Endothelial cell of umbilical vein (primary cell): ENCODE data around the gene CNOT11. TPM values are rescaled to one million over a fixed set of nuclear protein-coding genes. Genes with fewer than 3 reads are reported as not detected.

Experiments
- BruUV-seq: library from RNA; stranded (reverse); fragments of 400-500 nt; replicated peaks from 2 replicates; lab custom pipeline; 2021; lab: Mats Ljungman, UMichigan
- CTCF ChIA-PET: fragments of 300-600, 350-600 bp; sonication (Branson Sonifier 250); formaldehyde crosslinking; loops from one replicate; lab custom pipeline; 2021; ENCODE audit warnings: antibody characterized with exemption, inconsistent platforms; lab: Charles Lee
- POLR2A ChIA-PET: fragments of 300-600, 350-600 bp; sonication (Branson Sonifier 250); formaldehyde crosslinking; loops from one replicate; lab custom pipeline; 2021; ENCODE audit warnings: antibody characterized with exemption, inconsistent platforms; lab: Charles Lee
- DNase-seq: peaks from one replicate; pipeline ENCODE4 v3.0.0-alpha.2; 2011; ENCODE audit warnings: low read depth, low spot score
- FAIRE-seq: peaks from 2 replicates; lab custom pipeline; 2011; peaks lifted over from hg19 to GRCh38; lab: Jason Lieb, UNC
- H2AFZ ChIP-seq: 2 replicates; pipeline ENCODE4 v1.6.0; 2012; ENCODE audit warnings: low read depth, low read length, control low read depth, inconsistent platforms
- H3K27ac ChIP-seq: 2 replicates; pipeline ENCODE4 v1.5.1; 2011; ENCODE audit warnings: low read depth, mild to moderate bottlenecking, control low read depth, low read length, moderate library complexity; ENCODE audit not compliant: insufficient read depth
- H3K27me3 ChIP-seq, 2 experiments: 2 replicates each; pipeline versions ENCODE4 v1.6.0 to v1.6.1; 2011; ENCODE audit warnings: low read length in 2 of 2, mixed read lengths in 1 of 2; ENCODE audit not compliant: control insufficient read depth in 2 of 2, insufficient read depth in 2 of 2
- H3K36me3 ChIP-seq, 2 experiments: 2 replicates in 1 of 2; 3 replicates in 1 of 2; pipeline ENCODE4 v1.5.1; 2011; ENCODE audit warnings: low read length in 2 of 2, mild to moderate bottlenecking in 1 of 2, moderate library complexity in 1 of 2; ENCODE audit not compliant: control insufficient read depth in 2 of 2, insufficient read depth in 2 of 2; ENCODE audit errors: extremely low read depth in 1 of 2
- H3K4me1 ChIP-seq: 3 replicates; pipeline ENCODE4 v1.5.1; 2011; ENCODE audit warnings: mild to moderate bottlenecking, low read length; ENCODE audit not compliant: control insufficient read depth, insufficient read depth; ENCODE audit errors: extremely low read depth
- H3K4me2 ChIP-seq: 2 replicates; pipeline ENCODE4 v1.6.1; 2011; ENCODE audit warnings: low read length, control low read depth, mixed read lengths; ENCODE audit not compliant: insufficient read depth
- H3K4me3 ChIP-seq, 3 experiments: fragments of 200-600 bp in 1 of 3; sonication (generic), shearing (Covaris generic) in 1 of 3; replicated peaks in 1 of 3; 2 replicates each; pipeline ENCODE4 v1.5.1; 2011 to 2016; ENCODE audit warnings: control low read depth in 3 of 3, low read length in 3 of 3, mild to moderate bottlenecking in 2 of 3, inconsistent platforms in 1 of 3, low read depth in 1 of 3, moderate library complexity in 1 of 3; ENCODE audit not compliant: insufficient read depth in 1 of 3
- H3K79me2 ChIP-seq: 2 replicates; pipeline ENCODE4 v1.6.0; 2012; ENCODE audit warnings: low read length, inconsistent platforms; ENCODE audit not compliant: control insufficient read depth, insufficient read depth
- H3K9ac ChIP-seq: replicated peaks from 2 replicates; pipeline ENCODE3; 2011; ENCODE audit warnings: low read length, control low read depth; ENCODE audit not compliant: insufficient read depth; ENCODE audit errors: extremely low read depth
- H3K9me1 ChIP-seq: replicated peaks from 3 replicates; pipeline ENCODE4 v1.6.0; 2011; ENCODE audit warnings: mild to moderate bottlenecking, low read length; ENCODE audit not compliant: control insufficient read depth, insufficient read depth; ENCODE audit errors: extremely low read depth
- H3K9me3 ChIP-seq: replicated peaks from 2 replicates; pipeline ENCODE4 v1.5.1; 2012; ENCODE audit warnings: low read length, inconsistent platforms; ENCODE audit not compliant: control insufficient read depth, insufficient read depth
- H4K20me1 ChIP-seq: replicated peaks from 2 replicates; pipeline ENCODE3; 2011; ENCODE audit warnings: mild to moderate bottlenecking, low read length; ENCODE audit not compliant: control insufficient read depth, insufficient read depth; ENCODE audit errors: extremely low read depth
- EZH2 ChIP-seq: IDR thresholded peaks from 2 replicates; pipeline ENCODE4 v1.6.1; 2012; ENCODE audit warnings: borderline replicate concordance, low read depth, mild to moderate bottlenecking, moderate library complexity, low read length, inconsistent platforms; ENCODE audit not compliant: severe bottlenecking
- FOS ChIP-seq: IDR thresholded peaks from 2 replicates; pipeline ENCODE4 v1.6.1; 2011; ENCODE audit warnings: mild to moderate bottlenecking, low read length, moderate library complexity, borderline replicate concordance; ENCODE audit not compliant: insufficient read depth
- GATA2 ChIP-seq: IDR thresholded peaks from 2 replicates; pipeline ENCODE4 v1.7.0; 2011; ENCODE audit warnings: low read depth, mild to moderate bottlenecking, moderate library complexity, mixed read lengths, low read length; ENCODE audit not compliant: insufficient read length, insufficient read depth
- JUN ChIP-seq: IDR thresholded peaks from 2 replicates; pipeline ENCODE4 v1.6.1; 2011; ENCODE audit warnings: borderline replicate concordance, low read depth; ENCODE audit not compliant: insufficient read length, insufficient read depth
- MYC ChIP-seq: IDR thresholded peaks from one replicate; pipeline ENCODE4 v1.6.1; 2011; ENCODE audit warnings: mild to moderate bottlenecking, low read depth, low read length
- POLR2A ChIP-seq: IDR thresholded peaks from 2 replicates; pipeline ENCODE4 v1.6.1; 2012; ENCODE audit warnings: low read depth, mild to moderate bottlenecking, control low read depth, low read length
- POLR2AphosphoS5 ChIP-seq: IDR thresholded peaks from 2 replicates; pipeline ENCODE4 v1.6.1; 2012; ENCODE audit warnings: low read depth, mild to moderate bottlenecking, control low read depth, low read length, moderate library complexity; ENCODE audit not compliant: insufficient read depth
- dilution Hi-C: fragments of 300-500 bp; cut with MboI; formaldehyde crosslinking; loops from one replicate; pipeline ENCODE4 v1.15.0; 2019; ENCODE audit warnings: low sequenced_read_pairs; ENCODE audit not compliant: extremely low pct_ligation_motif_present
- intact Hi-C: fragments of 100-400 bp; cut with micrococcal nuclease; formaldehyde crosslinking; loops from one replicate; pipeline ENCODE4 v1.10.0; 2022
- polyA plus RNA-seq, 4 experiments: library from polyadenylated mRNA; depleted of rRNA in 3 of 4; stranded (reverse) in 3 of 4; unstranded in 1 of 4; fragments of >200 nt; gene quantifications; 2 replicates each; pipeline versions ENCODE4 v1.2.1 to v1.2.3, GENCODE V29; 2011 to 2012; ENCODE audit warnings: missing spikeins in 1 of 4
- total RNA-seq: library from RNA; stranded (reverse); gene quantifications from 2 replicates; pipeline ENCODE4 v1.2.3, GENCODE V29; 2021
- TF ChIP-seq, protein P1 (sequence below): IDR thresholded peaks from 2 replicates; pipeline ENCODE4 v1.6.1; 2011; ENCODE audit not compliant: insufficient read depth, insufficient read length
- TF ChIP-seq, protein P2 (sequence below), 2 donors: IDR thresholded peaks; 1 replicate in 1 of 2; 2 replicates in 1 of 2; pipeline ENCODE4 v1.5.1; 2011; ENCODE audit warnings: low read length in 2 of 2, mild to moderate bottlenecking in 2 of 2, moderate library complexity in 2 of 2, control low read depth in 1 of 2, inconsistent platforms in 1 of 2, low read depth in 1 of 2; ENCODE audit not compliant: insufficient read depth in 1 of 2; ENCODE audit errors: extremely low read depth in 1 of 2

The CNOT11 gene
- total and polyA plus RNA-seq, 2 donors (not counting 3 experiments of a cell fraction or from before 2014, with no cell fraction given) = 40.5 to 44.3 TPM

DNA sequence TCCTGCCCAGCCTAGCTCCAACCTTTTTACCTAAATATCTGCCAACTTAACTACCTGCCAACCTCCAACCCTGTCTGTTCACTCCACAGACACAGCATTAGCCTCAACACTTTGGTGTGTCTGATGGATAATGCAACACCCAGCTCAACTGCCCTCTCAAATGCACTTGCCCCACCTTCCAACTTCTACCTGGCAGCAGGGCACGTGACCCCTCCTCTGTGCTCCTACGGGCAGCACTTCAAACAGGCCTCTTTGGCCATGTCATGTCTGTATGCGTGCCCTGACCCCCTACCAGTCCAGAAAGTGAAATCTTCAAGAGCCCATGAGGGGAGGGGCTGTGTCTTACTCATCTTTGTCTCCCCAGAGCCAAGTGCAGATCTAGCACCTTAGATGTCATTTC, 30.3 kb downstream of the CNOT11 start:
- POLR2A ChIA-PET = no interaction called here
- no peaks in the 10 kb centered on the region for H3K9me1 ChIP-seq
- no peak for FAIRE-seq
- no peak overlapping the region for H3K4me3 ChIP-seq
- no peaks in the 10 kb centered on the region for H4K20me1 ChIP-seq
- H3K9ac ChIP-seq = no peak overlapping the region
- peaks cover 24 to 34% of the 10 kb centered on the region in 2 experiments for H3K36me3 ChIP-seq
- H3K79me2 ChIP-seq = peaks cover 30% of the 10 kb centered on the region
- CTCF ChIA-PET = interaction anchor here (0.6 to 1.2 kb wide), 2 partner anchors 13 to 59 kb away, joined by 3 read pairs; no protein-coding TSS in a partner anchor
- no TSS peak for BruUV-seq
- no peak overlapping the region for H3K27ac ChIP-seq
- dilution Hi-C loops = no loop called here
- no peak overlapping the region for H3K4me2 ChIP-seq
- DNase-seq = no peak
- H3K9me3 ChIP-seq = no peaks in the 10 kb centered on the region
- H3K4me1 ChIP-seq = peaks cover 3% of the 10 kb centered on the region
- TF ChIP-seq EZH2 (no peak), MYC (no peak), JUN (no peak), GATA2 (no peak), POLR2A (no peak), FOS (no peak), POLR2AphosphoS5 (no peak)
- TF ChIP-seq, protein P1, sequence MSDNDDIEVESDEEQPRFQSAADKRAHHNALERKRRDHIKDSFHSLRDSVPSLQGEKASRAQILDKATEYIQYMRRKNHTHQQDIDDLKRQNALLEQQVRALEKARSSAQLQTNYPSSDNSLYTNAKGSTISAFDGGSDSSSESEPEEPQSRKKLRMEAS = no peak
- no peaks in the 10 kb centered on the region for H3K27me3 ChIP-seq
- intact Hi-C loops = no loop called here
- H2AFZ ChIP-seq = no peak overlapping the region

DNA sequence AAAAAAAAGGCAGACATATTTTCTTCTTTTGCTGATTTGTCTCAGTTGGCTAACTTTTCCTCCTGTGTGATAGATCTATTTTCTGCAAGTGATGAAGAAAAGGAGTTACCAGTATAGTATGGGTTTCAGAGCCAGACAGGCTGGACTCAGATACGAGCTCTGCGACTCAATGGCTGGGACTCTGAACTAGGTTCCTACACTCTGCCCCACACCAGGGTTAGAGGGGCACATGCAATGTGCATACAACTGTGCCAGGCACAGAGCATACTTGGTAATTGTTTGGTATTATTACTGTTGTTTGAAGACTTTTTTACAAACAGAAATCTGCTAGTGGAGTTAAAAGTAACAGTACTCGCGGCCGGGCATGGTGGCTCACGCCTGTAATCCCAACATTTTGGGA, 34.0 kb downstream of the CNOT11 start:
- H3K27ac ChIP-seq = no peak overlapping the region
- H3K4me3 ChIP-seq = no peak overlapping the region
- FAIRE-seq (no peak), DNase-seq (no peak)
- peaks cover 40% of the 10 kb centered on the region for H3K79me2 ChIP-seq
- H3K9me1 ChIP-seq = no peaks in the 10 kb centered on the region
- H3K27me3 ChIP-seq = no peaks in the 10 kb centered on the region
- ChIA-PET CTCF (interaction anchor here (1.5 kb wide), 1 partner anchor 63 kb away, joined by 3 read pairs; no protein-coding TSS in a partner anchor), POLR2A (no interaction called here)
- intact Hi-C loops = no loop called here
- TF ChIP-seq POLR2A (no peak), EZH2 (no peak), MYC (no peak), POLR2AphosphoS5 (no peak), JUN (no peak), FOS (no peak), GATA2 (no peak)
- TF ChIP-seq, protein P2, sequence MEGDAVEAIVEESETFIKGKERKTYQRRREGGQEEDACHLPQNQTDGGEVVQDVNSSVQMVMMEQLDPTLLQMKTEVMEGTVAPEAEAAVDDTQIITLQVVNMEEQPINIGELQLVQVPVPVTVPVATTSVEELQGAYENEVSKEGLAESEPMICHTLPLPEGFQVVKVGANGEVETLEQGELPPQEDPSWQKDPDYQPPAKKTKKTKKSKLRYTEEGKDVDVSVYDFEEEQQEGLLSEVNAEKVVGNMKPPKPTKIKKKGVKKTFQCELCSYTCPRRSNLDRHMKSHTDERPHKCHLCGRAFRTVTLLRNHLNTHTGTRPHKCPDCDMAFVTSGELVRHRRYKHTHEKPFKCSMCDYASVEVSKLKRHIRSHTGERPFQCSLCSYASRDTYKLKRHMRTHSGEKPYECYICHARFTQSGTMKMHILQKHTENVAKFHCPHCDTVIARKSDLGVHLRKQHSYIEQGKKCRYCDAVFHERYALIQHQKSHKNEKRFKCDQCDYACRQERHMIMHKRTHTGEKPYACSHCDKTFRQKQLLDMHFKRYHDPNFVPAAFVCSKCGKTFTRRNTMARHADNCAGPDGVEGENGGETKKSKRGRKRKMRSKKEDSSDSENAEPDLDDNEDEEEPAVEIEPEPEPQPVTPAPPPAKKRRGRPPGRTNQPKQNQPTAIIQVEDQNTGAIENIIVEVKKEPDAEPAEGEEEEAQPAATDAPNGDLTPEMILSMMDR (IDR thresholded peaks at IDR 0.05; ENCODE audit: extremely low read depth in 1 of 2, insufficient read depth in 1 of 2, low read depth in 1 of 2, low read length in 2 of 2) = no peak
- TF ChIP-seq, protein P1 = no peak
- no TSS peak for BruUV-seq
- H4K20me1 ChIP-seq = no peaks in the 10 kb centered on the region
- H3K4me1 ChIP-seq = no peaks in the 10 kb centered on the region
- H2AFZ ChIP-seq = no peak overlapping the region
- no peak overlapping the region for H3K4me2 ChIP-seq
- dilution Hi-C loops = no loop called here
- H3K9ac ChIP-seq = no peak overlapping the region
- no peaks in the 10 kb centered on the region for H3K9me3 ChIP-seq
- peaks cover 17 to 31% of the 10 kb centered on the region in 2 experiments for H3K36me3 ChIP-seq
